Prostate gland (tissue), 2 donors: ENCODE data around the gene APOBEC3B.

Experiments used
- POLR2AphosphoS5 ChIP-seq: sonication (generic); formaldehyde crosslinking; IDR thresholded peaks from one replicate; pipeline ENCODE4 v1.6.1; 2017; ENCODE audit warnings: antibody characterized with exemption
- TF ChIP-seq, protein P1 (sequence below), 4 experiments: fragments of 200-600 bp in 2 of 4; fragments of 450-650 bp in 2 of 4; sonication (generic) in 2 of 4; IDR thresholded peaks; 1 replicate in 3 of 4; 2 replicates in 1 of 4; pipeline ENCODE4 v1.5.1; 2016 to 2019; ENCODE audit warnings: antibody characterized with exemption in 4 of 4, mild to moderate bottlenecking in 2 of 4, moderate library complexity in 2 of 4

DNA sequence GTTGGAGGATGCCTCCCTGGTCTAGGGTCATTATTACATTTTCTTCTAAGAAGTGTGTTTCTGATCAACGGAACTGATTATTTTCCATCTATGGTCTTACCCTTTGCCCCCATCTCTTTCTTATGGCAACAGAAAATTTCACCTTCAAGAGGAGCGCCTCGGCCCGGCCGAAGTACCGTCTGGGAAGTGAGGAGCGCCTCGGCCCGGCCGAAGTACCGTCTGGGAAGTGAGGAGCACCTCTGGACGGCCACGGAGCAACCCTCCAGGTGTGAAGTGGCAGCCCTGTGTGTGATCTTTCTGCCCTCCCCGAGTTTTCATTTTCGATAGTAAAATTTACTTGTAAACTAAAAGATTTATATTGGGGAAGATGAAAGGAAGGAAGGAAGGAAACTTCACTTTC is 28.8 kb downstream of the APOBEC3B start:
- TF ChIP-seq POLR2AphosphoS5 = no peak
- TF ChIP-seq, protein P1, sequence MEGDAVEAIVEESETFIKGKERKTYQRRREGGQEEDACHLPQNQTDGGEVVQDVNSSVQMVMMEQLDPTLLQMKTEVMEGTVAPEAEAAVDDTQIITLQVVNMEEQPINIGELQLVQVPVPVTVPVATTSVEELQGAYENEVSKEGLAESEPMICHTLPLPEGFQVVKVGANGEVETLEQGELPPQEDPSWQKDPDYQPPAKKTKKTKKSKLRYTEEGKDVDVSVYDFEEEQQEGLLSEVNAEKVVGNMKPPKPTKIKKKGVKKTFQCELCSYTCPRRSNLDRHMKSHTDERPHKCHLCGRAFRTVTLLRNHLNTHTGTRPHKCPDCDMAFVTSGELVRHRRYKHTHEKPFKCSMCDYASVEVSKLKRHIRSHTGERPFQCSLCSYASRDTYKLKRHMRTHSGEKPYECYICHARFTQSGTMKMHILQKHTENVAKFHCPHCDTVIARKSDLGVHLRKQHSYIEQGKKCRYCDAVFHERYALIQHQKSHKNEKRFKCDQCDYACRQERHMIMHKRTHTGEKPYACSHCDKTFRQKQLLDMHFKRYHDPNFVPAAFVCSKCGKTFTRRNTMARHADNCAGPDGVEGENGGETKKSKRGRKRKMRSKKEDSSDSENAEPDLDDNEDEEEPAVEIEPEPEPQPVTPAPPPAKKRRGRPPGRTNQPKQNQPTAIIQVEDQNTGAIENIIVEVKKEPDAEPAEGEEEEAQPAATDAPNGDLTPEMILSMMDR (IDR thresholded peaks at IDR 0.05) = no peak
